GM13977 (cell line): ENCODE data around the gene NOP53.

ENCODE experiments used
- DNase-seq: peaks from one replicate; pipeline ENCODE4 v3.0.0; 2012; ENCODE audit warnings: low spot score
- CTCF ChIP-seq: IDR thresholded peaks from 2 replicates; pipeline ENCODE4 v1.5.1; 2012; ENCODE audit warnings: mild to moderate bottlenecking, control low read depth; ENCODE audit not compliant: insufficient read depth; ENCODE audit errors: extremely low read depth, missing control alignments
- in situ Hi-C: fragments of 300-500 bp; cut with MboI; formaldehyde crosslinking; loops from one replicate; pipeline ENCODE4 v1.12.0; 2022; ENCODE audit warnings: low sequenced_read_pairs, low pct_unique_long_range_greater_than_20kb, mixed read lengths, inconsistent platforms; ENCODE audit not compliant: unreplicated experiment

The NOP53 gene

GRCh38 chr19:47745010-47745901, at the start of gene NOP53:
TSS of gene NOP53 (plus strand) at chr19:47745546. CDS start at chr19:47745560, 14 bp downstream.
- no peak for TF ChIP-seq CTCF
- peak; percentile 98 for DNase-seq
- in situ Hi-C loops = no loop called here

GRCh38 chr19:47696635-47697034, 48.7 kb upstream of the NOP53 start:
- in situ Hi-C loops = loop anchor here (5.0 to 25.0 kb wide), 2 partner anchors 259 to 409 kb away; no protein-coding TSS in a partner anchor
- no peak for DNase-seq
- TF ChIP-seq CTCF = no peak

- in situ Hi-C loops = loop anchor here (5.0 to 25.0 kb wide), 2 partner anchors 261 to 411 kb away; no protein-coding TSS in a partner anchor
- TF ChIP-seq CTCF = peak; percentile 99
- peak; percentile 85 for DNase-seq
Measured at GRCh38 chr19:47697863-47698609, 47.3 kb upstream of the NOP53 start.

- in situ Hi-C loops = loop anchor here (5.0 to 25.0 kb wide), 2 partner anchors 261 to 411 kb away; no protein-coding TSS in a partner anchor
- no peak for TF ChIP-seq CTCF
- no peak for DNase-seq
Measured at GRCh38 chr19:47698631-47699359, 46.6 kb upstream of the NOP53 start.

- peak; percentile 89 for TF ChIP-seq CTCF
- in situ Hi-C loops = loop anchor here (5.0 to 25.0 kb wide), 2 partner anchors 262 to 412 kb away; no protein-coding TSS in a partner anchor
- peak; percentile 87 for DNase-seq
Measured at GRCh38 chr19:47699360-47699917, 45.9 kb upstream of the NOP53 start.
